DOHH2 (cell line): ENCODE data around the gene SLC6A9.

Experiments
- H3F3A ChIP-seq: fragments of 200-600 bp; sonication (generic), shearing (Covaris generic); 2 replicates; pipeline ENCODE4 v1.6.0; 2016; ENCODE audit warnings: antibody characterized with exemption, mild to moderate bottlenecking; ENCODE audit not compliant: control insufficient read depth, insufficient read depth
- H3K27ac ChIP-seq: fragments of 200-600 bp; sonication (generic); 2 replicates; pipeline ENCODE4 v1.5.1; 2014; ENCODE audit warnings: low read depth, mild to moderate bottlenecking, low read length, moderate library complexity
- H3K27me3 ChIP-seq: fragments of 200-600 bp; sonication (generic); 2 replicates; pipeline ENCODE4 v1.6.1; 2014; ENCODE audit warnings: mild to moderate bottlenecking, low read length, mixed read lengths; ENCODE audit not compliant: control insufficient read depth
- H3K36me3 ChIP-seq: fragments of 200-600 bp; sonication (generic); 2 replicates; pipeline ENCODE4 v1.6.1; 2014; ENCODE audit warnings: mild to moderate bottlenecking, low read length, moderate library complexity, mixed read lengths; ENCODE audit not compliant: control insufficient read depth
- H3K4me1 ChIP-seq: fragments of 200-600 bp; sonication (generic); 2 replicates; pipeline ENCODE4 v1.6.1; 2014; ENCODE audit warnings: mild to moderate bottlenecking, low read length, mixed read lengths; ENCODE audit not compliant: control insufficient read depth
- H3K4me2 ChIP-seq: fragments of 200-600 bp; sonication (generic); 2 replicates; pipeline ENCODE4 v1.6.0; 2014; ENCODE audit warnings: mild to moderate bottlenecking, low read length, moderate library complexity
- H3K4me3 ChIP-seq: fragments of 200-600 bp; sonication (generic); 2 replicates; pipeline ENCODE4 v1.5.1; 2014; ENCODE audit warnings: mild to moderate bottlenecking, low read length, mixed read lengths
- H3K79me2 ChIP-seq: fragments of 200-600 bp; sonication (generic); 2 replicates; pipeline ENCODE4 v1.6.1; 2014; ENCODE audit warnings: mild to moderate bottlenecking, low read length, mixed read lengths; ENCODE audit not compliant: control insufficient read depth
- H3K9me2 ChIP-seq: fragments of 200-600 bp; sonication (generic); replicated peaks from 2 replicates; pipeline ENCODE4 v1.6.1; 2014; ENCODE audit warnings: mild to moderate bottlenecking, low read length, mixed read lengths; ENCODE audit not compliant: control insufficient read depth
- H3K9me3 ChIP-seq: fragments of 200-600 bp; sonication (generic); 2 replicates; pipeline ENCODE4 v1.6.1; 2014; ENCODE audit warnings: antibody characterized with exemption, low read length, mixed read lengths; ENCODE audit not compliant: control insufficient read depth, insufficient read depth
- H4K20me1 ChIP-seq: fragments of 200-600 bp; sonication (generic); 2 replicates; pipeline ENCODE4 v1.6.0; 2014; ENCODE audit warnings: low read depth, mild to moderate bottlenecking, antibody characterized with exemption, low read length, moderate library complexity; ENCODE audit not compliant: control insufficient read depth, insufficient read depth
- EZH2phosphoT487 ChIP-seq: fragments of 200-600 bp; sonication (generic); IDR thresholded peaks from 2 replicates; pipeline ENCODE4 v1.6.1; 2017; ENCODE audit warnings: borderline replicate concordance, mild to moderate bottlenecking, antibody characterized with exemption, low read length, moderate library complexity, mixed read lengths
- TF ChIP-seq, protein P1 (sequence below): fragments of 200-600 bp; sonication (generic); IDR thresholded peaks from one replicate; pipeline ENCODE4 v1.5.1; 2014; ENCODE audit warnings: antibody characterized with exemption, mild to moderate bottlenecking, low read depth, low read length; ENCODE audit not compliant: poor library complexity, severe bottlenecking

SLC6A9 gene

DNA sequence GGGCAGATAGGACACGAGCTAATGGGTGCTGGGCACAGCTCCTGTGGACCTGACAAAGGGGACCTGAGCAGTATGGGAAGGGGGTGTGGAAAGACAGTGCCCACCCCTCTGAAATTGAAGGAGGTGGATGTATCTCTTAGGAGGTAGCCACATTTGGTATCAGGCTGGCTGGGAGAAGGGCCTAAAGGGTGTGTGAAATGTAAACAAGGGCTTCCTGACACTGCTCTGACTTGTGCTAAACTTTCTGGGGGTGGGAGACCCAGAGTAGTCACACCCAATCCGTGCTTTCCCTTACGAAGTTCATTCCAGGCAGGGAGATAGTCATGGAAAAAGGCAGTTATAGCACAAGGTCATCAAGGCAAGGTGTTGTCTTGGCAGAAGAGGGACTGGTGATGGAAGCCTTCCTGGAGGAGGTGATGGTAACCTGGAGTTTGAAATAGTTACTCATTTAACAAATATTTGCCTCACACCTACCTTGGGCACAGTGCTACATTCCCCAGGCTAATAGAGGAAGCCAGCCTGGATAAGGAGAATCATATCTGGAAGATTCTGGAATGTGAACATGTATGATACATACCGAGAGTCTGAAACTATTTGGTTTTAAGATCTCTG, 45.2 kb downstream of the SLC6A9 start:
- Histone ChIP-seq H3K79me2 (peaks cover 20% of the 10 kb centered on the region), H3K9me2 (no peaks in the 10 kb centered on the region), H3K4me1 (peaks cover 10% of the 10 kb centered on the region), H3K4me3 (no peak overlapping the region), H3K9me3 (no peaks in the 10 kb centered on the region), H3K36me3 (peaks cover 31% of the 10 kb centered on the region), H3F3A (peaks cover 12% of the 10 kb centered on the region), H3K4me2 (no peak overlapping the region), H3K27ac (no peak overlapping the region), H3K27me3 (no peaks in the 10 kb centered on the region), H4K20me1 (no peaks in the 10 kb centered on the region)
- TF ChIP-seq EZH2phosphoT487: no peak
- TF ChIP-seq, protein P1, sequence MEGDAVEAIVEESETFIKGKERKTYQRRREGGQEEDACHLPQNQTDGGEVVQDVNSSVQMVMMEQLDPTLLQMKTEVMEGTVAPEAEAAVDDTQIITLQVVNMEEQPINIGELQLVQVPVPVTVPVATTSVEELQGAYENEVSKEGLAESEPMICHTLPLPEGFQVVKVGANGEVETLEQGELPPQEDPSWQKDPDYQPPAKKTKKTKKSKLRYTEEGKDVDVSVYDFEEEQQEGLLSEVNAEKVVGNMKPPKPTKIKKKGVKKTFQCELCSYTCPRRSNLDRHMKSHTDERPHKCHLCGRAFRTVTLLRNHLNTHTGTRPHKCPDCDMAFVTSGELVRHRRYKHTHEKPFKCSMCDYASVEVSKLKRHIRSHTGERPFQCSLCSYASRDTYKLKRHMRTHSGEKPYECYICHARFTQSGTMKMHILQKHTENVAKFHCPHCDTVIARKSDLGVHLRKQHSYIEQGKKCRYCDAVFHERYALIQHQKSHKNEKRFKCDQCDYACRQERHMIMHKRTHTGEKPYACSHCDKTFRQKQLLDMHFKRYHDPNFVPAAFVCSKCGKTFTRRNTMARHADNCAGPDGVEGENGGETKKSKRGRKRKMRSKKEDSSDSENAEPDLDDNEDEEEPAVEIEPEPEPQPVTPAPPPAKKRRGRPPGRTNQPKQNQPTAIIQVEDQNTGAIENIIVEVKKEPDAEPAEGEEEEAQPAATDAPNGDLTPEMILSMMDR: no peak

DNA sequence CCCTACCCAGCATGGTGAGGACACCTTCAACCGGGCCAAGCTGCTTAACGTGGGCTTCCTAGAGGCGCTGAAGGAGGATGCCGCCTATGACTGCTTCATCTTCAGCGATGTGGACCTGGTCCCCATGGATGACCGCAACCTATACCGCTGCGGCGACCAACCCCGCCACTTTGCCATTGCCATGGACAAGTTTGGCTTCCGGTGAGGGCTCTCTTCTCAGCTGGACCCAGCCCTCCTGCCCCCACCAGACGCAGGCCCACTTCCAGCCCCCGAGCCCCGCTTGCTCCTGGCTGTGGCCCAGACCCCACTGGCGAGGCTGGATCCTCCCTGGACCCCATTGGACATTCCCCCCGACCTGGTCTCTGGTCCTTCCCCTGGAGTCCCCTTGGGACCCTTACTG, 46.4 kb downstream of the SLC6A9 start:
- TF ChIP-seq, protein P1: no peak
- no peak for TF ChIP-seq EZH2phosphoT487
- H3K27ac ChIP-seq: no peak overlapping the region
- H4K20me1 ChIP-seq: no peaks in the 10 kb centered on the region
- H3F3A ChIP-seq: peaks cover 10% of the 10 kb centered on the region
- H3K9me3 ChIP-seq: no peaks in the 10 kb centered on the region
- peaks cover 37% of the 10 kb centered on the region for H3K36me3 ChIP-seq
- no peaks in the 10 kb centered on the region for H3K9me2 ChIP-seq
- peaks cover 33% of the 10 kb centered on the region for H3K79me2 ChIP-seq
- H3K4me3 ChIP-seq: no peak overlapping the region
- H3K27me3 ChIP-seq: no peaks in the 10 kb centered on the region
- H3K4me2 ChIP-seq: no peak overlapping the region
- H3K4me1 ChIP-seq: peaks cover 11% of the 10 kb centered on the region

DNA sequence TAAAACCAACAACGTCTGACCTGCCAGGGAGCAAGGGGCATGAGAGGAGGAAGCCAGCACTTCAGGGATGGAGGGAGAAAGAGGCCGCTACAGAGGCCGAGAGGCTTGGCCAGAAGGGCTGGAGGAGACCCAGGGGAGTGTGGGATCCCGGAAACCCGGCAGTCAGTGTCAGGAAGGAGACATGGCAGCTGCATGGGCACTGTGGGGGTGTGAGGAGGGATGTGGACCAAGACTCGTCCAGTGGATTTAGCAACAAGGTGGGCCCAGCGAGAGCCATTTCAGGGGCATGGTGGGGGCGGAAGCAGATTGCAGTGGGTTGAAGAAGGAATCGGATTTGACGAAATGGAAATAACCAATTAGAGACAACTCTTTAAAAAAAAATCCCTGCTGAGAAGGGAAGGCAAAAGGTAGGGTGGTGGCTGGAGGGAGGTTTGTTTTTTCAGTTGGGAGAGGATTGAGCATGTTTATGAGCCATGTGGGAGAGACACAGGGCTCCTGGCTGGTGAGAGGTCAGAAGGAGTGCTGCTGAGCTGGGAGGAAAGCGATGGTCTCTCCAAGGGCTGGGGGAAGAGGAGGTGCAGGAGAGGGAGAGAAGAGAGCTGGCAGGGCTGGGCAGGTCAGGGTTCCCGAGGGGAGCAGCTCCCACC, 47.9 kb downstream of the SLC6A9 start:
- Histone ChIP-seq H3K9me3 (no peaks in the 10 kb centered on the region), H3F3A (no peaks in the 10 kb centered on the region), H3K9me2 (no peaks in the 10 kb centered on the region), H4K20me1 (no peaks in the 10 kb centered on the region), H3K36me3 (peaks cover 38% of the 10 kb centered on the region), H3K4me3 (no peak overlapping the region), H3K4me1 (peaks cover 18% of the 10 kb centered on the region), H3K79me2 (peaks cover 43% of the 10 kb centered on the region), H3K27me3 (no peaks in the 10 kb centered on the region), H3K27ac (no peak overlapping the region), H3K4me2 (no peak overlapping the region)
- TF ChIP-seq, protein P1: no peak
- TF ChIP-seq EZH2phosphoT487: no peak
